Vagina (tissue), 2 donors: ENCODE results near the gene SLC29A1. TPM values are rescaled to one million over a fixed set of nuclear protein-coding genes. Genes with fewer than 3 reads are reported as not detected.

Experiments
- DNase-seq, 2 donors: peaks; one replicate each; pipeline ENCODE4 v3.0.0-alpha.2; 2017; ENCODE audit errors: extremely low spot score in 2 of 2
- H3K27ac ChIP-seq: fragments of 200-600 bp; sonication (generic); one replicate; pipeline ENCODE4 v1.5.1; 2019
- H3K27me3 ChIP-seq: fragments of 200-600 bp; sonication (generic); one replicate; pipeline ENCODE4 v1.5.1; 2019
- H3K36me3 ChIP-seq, 2 donors: fragments of 200-600 bp; sonication (generic); one replicate each; pipeline ENCODE4 v1.5.1; 2017 to 2019
- H3K4me1 ChIP-seq: fragments of 200-600 bp; sonication (generic); one replicate; pipeline ENCODE4 v1.5.1; 2019
- H3K4me3 ChIP-seq, 2 donors: fragments of 200-600 bp; sonication (generic); 1 replicate in 1 of 2; 2 replicates in 1 of 2; pipeline ENCODE4 v1.5.1; 2016 to 2019
- H3K9me3 ChIP-seq: fragments of 200-600 bp; sonication (generic); one replicate; pipeline ENCODE4 v1.5.1; 2019
- POLR2A ChIP-seq, 2 donors: fragments of 450-650 bp; IDR thresholded peaks; one replicate each; pipeline ENCODE4 v1.6.1; 2017; ENCODE audit warnings: antibody characterized with exemption in 2 of 2, mild to moderate bottlenecking in 2 of 2, moderate library complexity in 2 of 2
- POLR2AphosphoS5 ChIP-seq, 2 donors: sonication (generic); formaldehyde crosslinking; IDR thresholded peaks; one replicate each; pipeline ENCODE4 v1.9.0; 2017; ENCODE audit warnings: antibody characterized with exemption in 2 of 2, mild to moderate bottlenecking in 2 of 2, low read depth in 1 of 2; ENCODE audit not compliant: insufficient read depth in 1 of 2
- intact Hi-C: fragments of 100-400 bp; cut with DNase I; formaldehyde crosslinking; loops from one replicate; pipeline ENCODE4 v1.15.1; 2023
- total RNA-seq: library from RNA; depleted of rRNA; stranded (reverse); fragments of >200 nt; gene quantifications from one replicate; pipeline ENCODE4 v1.2.3, GENCODE V29; 2016
- TF ChIP-seq, protein P1 (sequence below), 3 experiments: fragments of 450-650 bp in 2 of 3; fragments of 200-600 bp in 1 of 3; sonication (generic) in 1 of 3; IDR thresholded peaks; one replicate each; pipeline ENCODE4 v1.5.1; 2017 to 2019; ENCODE audit warnings: antibody characterized with exemption in 3 of 3, mild to moderate bottlenecking in 2 of 3, moderate library complexity in 2 of 3

SLC29A1 gene
- total RNA-seq, 1 donor from 2014 or later: 51.1 TPM

- Histone ChIP-seq H3K27me3 (no peaks in the 10 kb centered on the region), H3K4me3 (peak overlapping the region; percentile 77 to 88), H3K27ac (peak overlapping the region; percentile 89), H3K9me3 (no peaks in the 10 kb centered on the region), H3K36me3 (no peaks in the 10 kb centered on the region), H3K4me1 (peaks cover 33% of the 10 kb centered on the region)
- TF ChIP-seq POLR2A (IDR thresholded peaks at IDR 0.05) (no peak), POLR2AphosphoS5 (IDR thresholded peaks at IDR 0.05; ENCODE audit: insufficient read depth in 1 of 2, low read depth in 1 of 2) (no peak)
- TF ChIP-seq, protein P1, sequence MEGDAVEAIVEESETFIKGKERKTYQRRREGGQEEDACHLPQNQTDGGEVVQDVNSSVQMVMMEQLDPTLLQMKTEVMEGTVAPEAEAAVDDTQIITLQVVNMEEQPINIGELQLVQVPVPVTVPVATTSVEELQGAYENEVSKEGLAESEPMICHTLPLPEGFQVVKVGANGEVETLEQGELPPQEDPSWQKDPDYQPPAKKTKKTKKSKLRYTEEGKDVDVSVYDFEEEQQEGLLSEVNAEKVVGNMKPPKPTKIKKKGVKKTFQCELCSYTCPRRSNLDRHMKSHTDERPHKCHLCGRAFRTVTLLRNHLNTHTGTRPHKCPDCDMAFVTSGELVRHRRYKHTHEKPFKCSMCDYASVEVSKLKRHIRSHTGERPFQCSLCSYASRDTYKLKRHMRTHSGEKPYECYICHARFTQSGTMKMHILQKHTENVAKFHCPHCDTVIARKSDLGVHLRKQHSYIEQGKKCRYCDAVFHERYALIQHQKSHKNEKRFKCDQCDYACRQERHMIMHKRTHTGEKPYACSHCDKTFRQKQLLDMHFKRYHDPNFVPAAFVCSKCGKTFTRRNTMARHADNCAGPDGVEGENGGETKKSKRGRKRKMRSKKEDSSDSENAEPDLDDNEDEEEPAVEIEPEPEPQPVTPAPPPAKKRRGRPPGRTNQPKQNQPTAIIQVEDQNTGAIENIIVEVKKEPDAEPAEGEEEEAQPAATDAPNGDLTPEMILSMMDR (IDR thresholded peaks at IDR 0.05): no peak
- intact Hi-C loops: no loop called here
- no peak for DNase-seq
Measured at GRCh38 chr6:44264154-44265006, 41.0 kb downstream of the SLC29A1 start.

GRCh38 chr6:44265007-44265721, 41.8 kb downstream of the SLC29A1 start, which contains the start of gene NFKBIE:
Gene NFKBIE (minus strand): TSS chr6:44265551. CDS start chr6:44265346, 205 bp downstream.
- TF ChIP-seq POLR2A (IDR thresholded peaks at IDR 0.05): peak in 1 of 2 donors; percentile 73
- peak; percentile 66 to 74 for TF ChIP-seq POLR2AphosphoS5 (IDR thresholded peaks at IDR 0.05; ENCODE audit: insufficient read depth in 1 of 2, low read depth in 1 of 2)
- TF ChIP-seq, protein P1 (IDR thresholded peaks at IDR 0.05): peak in 1 of 3 experiments; percentile 30
- no peak for DNase-seq
- intact Hi-C loops: no loop called here

DNA sequence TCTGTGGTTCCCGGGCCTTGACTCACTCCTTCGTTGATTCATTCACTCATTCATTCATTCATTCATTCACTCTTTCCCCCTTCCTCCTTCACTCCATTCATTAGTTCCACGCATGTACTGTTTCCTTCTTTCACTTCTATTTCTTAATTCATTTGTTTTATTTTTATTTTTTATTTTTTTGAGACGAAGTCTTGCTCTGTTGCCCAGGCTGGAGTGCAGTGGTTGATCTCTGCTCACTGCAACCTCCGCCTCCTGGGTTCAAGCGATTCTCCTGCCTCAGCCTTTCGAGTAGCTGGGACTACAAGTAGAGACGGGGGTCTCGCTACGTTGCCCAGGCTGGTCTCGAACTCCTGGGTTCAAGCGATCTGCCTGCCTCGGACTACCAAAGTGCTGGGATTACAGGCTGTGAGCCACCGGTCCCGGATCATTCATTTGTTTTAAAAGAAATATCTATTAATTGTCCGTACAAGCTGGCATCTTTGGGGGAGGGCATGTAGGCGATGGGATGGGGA, 42.4 kb downstream of the SLC29A1 start:
- peaks cover 4% of the 10 kb centered on the region for H3K27me3 ChIP-seq
- TF ChIP-seq, protein P1 (IDR thresholded peaks at IDR 0.05): peak in 1 of 3 experiments; percentile 1
- TF ChIP-seq POLR2A (IDR thresholded peaks at IDR 0.05): no peak
- peaks cover 33% of the 10 kb centered on the region for H3K4me1 ChIP-seq
- H3K27ac ChIP-seq: no peak overlapping the region
- no peaks in the 10 kb centered on the region for H3K9me3 ChIP-seq
- intact Hi-C loops: no loop called here
- DNase-seq: no peak
- peak overlapping the region; percentile 77 to 88 for H3K4me3 ChIP-seq
- H3K36me3 ChIP-seq: no peaks in the 10 kb centered on the region

More at GRCh38 chr6:44265007-44265721, 41.8 kb downstream of the SLC29A1 start, which contains the start of gene NFKBIE:
- no peaks in the 10 kb centered on the region for H3K36me3 ChIP-seq
- peaks cover 33% of the 10 kb centered on the region for H3K4me1 ChIP-seq
- peak within 1 kb of the TSS; percentile 77 to 88 for H3K4me3 ChIP-seq
- H3K9me3 ChIP-seq: no peaks in the 10 kb centered on the region
- H3K27me3 ChIP-seq: peaks cover 1% of the 10 kb centered on the region
- peak within 1 kb of the TSS; percentile 89 for H3K27ac ChIP-seq

DNA sequence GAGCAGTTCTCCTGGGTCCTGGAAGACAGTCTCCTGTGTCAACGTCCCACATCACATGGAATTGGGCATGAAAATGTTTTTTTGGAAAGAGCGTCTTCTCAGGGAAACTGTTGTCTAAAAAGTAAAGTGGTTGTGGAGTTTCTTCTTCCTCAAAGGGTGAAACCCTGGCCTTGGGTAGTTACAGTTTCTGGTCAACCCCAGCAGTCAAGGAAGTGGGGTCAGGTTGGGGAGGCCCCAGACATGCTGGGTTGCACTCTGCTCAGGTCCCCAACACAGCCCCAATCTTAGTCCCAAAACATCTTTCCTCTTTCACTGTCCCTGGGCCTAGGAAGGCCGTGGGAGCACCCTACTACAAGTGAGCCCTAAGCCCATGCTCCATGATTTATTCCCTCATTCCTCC, 43.0 kb downstream of the SLC29A1 start:
- H3K9me3 ChIP-seq: no peaks in the 10 kb centered on the region
- no peaks in the 10 kb centered on the region for H3K36me3 ChIP-seq
- peaks cover 33% of the 10 kb centered on the region for H3K4me1 ChIP-seq
- TF ChIP-seq, protein P1 (IDR thresholded peaks at IDR 0.05): no peak
- TF ChIP-seq POLR2A (IDR thresholded peaks at IDR 0.05): no peak
- no peak for TF ChIP-seq POLR2AphosphoS5 (IDR thresholded peaks at IDR 0.05; ENCODE audit: insufficient read depth in 1 of 2, low read depth in 1 of 2)
- no peak overlapping the region for H3K4me3 ChIP-seq
- no peak overlapping the region for H3K27ac ChIP-seq
- intact Hi-C loops: no loop called here
- no peak for DNase-seq
- H3K27me3 ChIP-seq: peaks cover 4% of the 10 kb centered on the region
